Calu3 (cell line): ENCODE measurements around the gene CCDC106. TPM values are rescaled to one million over a fixed set of nuclear protein-coding genes. Genes with fewer than 3 reads are reported as not detected.

Source experiments
- BruUV-seq: library from RNA; stranded (reverse); fragments of 400-500 nt; replicated peaks from 2 replicates; lab custom pipeline; 2021; lab: Mats Ljungman, UMichigan
- CTCF ChIA-PET: fragments of 300-600 bp; sonication (Branson Sonifier 250); formaldehyde crosslinking; loops from one replicate; lab custom pipeline; 2022; ENCODE audit warnings: antibody characterized with exemption; lab: Charles Lee
- DNase-seq: peaks from one replicate; pipeline ENCODE4 v3.0.0; 2022
- H3K27ac Mint-ChIP-seq: one replicate; pipeline ENCODE4 v1.8.0; 2022; ENCODE audit warnings: mixed read lengths; ENCODE audit not compliant: unreplicated experiment
- H3K27me3 Mint-ChIP-seq: one replicate; pipeline ENCODE4 v1.8.0; 2022; ENCODE audit warnings: mixed read lengths; ENCODE audit not compliant: unreplicated experiment
- H3K36me3 Mint-ChIP-seq: one replicate; pipeline ENCODE4 v1.8.0; 2022; ENCODE audit warnings: mild to moderate bottlenecking, moderate library complexity, mixed read lengths; ENCODE audit not compliant: insufficient read depth, unreplicated experiment
- H3K4me1 Mint-ChIP-seq: one replicate; pipeline ENCODE4 v1.8.0; 2022; ENCODE audit warnings: mild to moderate bottlenecking, low read depth, mixed read lengths; ENCODE audit not compliant: unreplicated experiment
- H3K4me3 Mint-ChIP-seq: one replicate; pipeline ENCODE4 v1.8.0; 2022; ENCODE audit warnings: mild to moderate bottlenecking, low read depth, moderate library complexity, mixed read lengths; ENCODE audit not compliant: unreplicated experiment
- H3K9me3 Mint-ChIP-seq: one replicate; pipeline ENCODE4 v1.8.0; 2022; ENCODE audit warnings: low read depth, mixed read lengths; ENCODE audit not compliant: unreplicated experiment
- intact Hi-C: fragments of 100-400 bp; cut with micrococcal nuclease; formaldehyde crosslinking; loops from one replicate; pipeline ENCODE4 v1.10.0; 2022; ENCODE audit not compliant: unreplicated experiment
- total RNA-seq: library from RNA; stranded (reverse); gene quantifications from 2 replicates; pipeline ENCODE4 v1.2.3, GENCODE V29; 2022
- TF ChIP-seq, protein P1 (sequence below): fragments of 200-600 bp; IDR thresholded peaks from one replicate; pipeline ENCODE4 v1.8.0; 2022; ENCODE audit warnings: antibody characterized with exemption; ENCODE audit not compliant: unreplicated experiment

Gene CCDC106
- total RNA-seq, 1 experiment from 2014 or later: 12.7 TPM

DNA sequence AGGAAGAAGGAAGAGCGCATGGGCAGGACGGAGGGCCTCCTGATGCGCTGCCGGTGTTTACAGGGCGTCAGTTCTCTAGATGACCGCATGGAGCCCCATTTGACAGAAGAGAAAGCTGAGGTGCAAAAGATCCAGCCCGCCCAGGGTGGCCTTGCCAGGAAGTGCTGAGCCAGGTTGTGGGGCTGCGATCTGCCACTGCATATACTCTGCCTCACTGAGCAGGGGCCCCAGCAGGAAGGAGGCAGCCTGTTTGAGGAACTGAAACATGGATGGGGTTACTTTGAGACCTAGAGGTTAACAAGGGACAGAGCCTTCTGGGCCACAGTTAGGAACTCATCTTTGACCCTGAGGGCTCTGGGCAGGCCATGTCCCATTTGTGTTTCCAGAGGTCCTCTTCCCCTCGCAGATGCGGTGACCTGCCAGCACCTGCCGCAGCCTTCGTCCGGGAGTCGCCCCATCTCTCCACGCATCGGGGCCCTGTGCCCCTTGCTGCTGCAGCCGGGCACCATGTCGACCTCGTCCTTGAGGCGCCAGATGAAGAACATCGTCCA lies 30.2 kb downstream of the CCDC106 start:
- Mint-ChIP-seq H3K4me1 (peaks cover 45% of the 10 kb centered on the region), H3K4me3 (no peak overlapping the region), H3K9me3 (no peaks in the 10 kb centered on the region), H3K27ac (no peak overlapping the region), H3K27me3 (no peaks in the 10 kb centered on the region), H3K36me3 (peaks cover 75% of the 10 kb centered on the region)
- CTCF ChIA-PET: no interaction called here
- TF ChIP-seq, protein P1, sequence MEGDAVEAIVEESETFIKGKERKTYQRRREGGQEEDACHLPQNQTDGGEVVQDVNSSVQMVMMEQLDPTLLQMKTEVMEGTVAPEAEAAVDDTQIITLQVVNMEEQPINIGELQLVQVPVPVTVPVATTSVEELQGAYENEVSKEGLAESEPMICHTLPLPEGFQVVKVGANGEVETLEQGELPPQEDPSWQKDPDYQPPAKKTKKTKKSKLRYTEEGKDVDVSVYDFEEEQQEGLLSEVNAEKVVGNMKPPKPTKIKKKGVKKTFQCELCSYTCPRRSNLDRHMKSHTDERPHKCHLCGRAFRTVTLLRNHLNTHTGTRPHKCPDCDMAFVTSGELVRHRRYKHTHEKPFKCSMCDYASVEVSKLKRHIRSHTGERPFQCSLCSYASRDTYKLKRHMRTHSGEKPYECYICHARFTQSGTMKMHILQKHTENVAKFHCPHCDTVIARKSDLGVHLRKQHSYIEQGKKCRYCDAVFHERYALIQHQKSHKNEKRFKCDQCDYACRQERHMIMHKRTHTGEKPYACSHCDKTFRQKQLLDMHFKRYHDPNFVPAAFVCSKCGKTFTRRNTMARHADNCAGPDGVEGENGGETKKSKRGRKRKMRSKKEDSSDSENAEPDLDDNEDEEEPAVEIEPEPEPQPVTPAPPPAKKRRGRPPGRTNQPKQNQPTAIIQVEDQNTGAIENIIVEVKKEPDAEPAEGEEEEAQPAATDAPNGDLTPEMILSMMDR: no peak
- no TSS peak for BruUV-seq
- no peak for DNase-seq
- intact Hi-C loops: no loop called here

DNA sequence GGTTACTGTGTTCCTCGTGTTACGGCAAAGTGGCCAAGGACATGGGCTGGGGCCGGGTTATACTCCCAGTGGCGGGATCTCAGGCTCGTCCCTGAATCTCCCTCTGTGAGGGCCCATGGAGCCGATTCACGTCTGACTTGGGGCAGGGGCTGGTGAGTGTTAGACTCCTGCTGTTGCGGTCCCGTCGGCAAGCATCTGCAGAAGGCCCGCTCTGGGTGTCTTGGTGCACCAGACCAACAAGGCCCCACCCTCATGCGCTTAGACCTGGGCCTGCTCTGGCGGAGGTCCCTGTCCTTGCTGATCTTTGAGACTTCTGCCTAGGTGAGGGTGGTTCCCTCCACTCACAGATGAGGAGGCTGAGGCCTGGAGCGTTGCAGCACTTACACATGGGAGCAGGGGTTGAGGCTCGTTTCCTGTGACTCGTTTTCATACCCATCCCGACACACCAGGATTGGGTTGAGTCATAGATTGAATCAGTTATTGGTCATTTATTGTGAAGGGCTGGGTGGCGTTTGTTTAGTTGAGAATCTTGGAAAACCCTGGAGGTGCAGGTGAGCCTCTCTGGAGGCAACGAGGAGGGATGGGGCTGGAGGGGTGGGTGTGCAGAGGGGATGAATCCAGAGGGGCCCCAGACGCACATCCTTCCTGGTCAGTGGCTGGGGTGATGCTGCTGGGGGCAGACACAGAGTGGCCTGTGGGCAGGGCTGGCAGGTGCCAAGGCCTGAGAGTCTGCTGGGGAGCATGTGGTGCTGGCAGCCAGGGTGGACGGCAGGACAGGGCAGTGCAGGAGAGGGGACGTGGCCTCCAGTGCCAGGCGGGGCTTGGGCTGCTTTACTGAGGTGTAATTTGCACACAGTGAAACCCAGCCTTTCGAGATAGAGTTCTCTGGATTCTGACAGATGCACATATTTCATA lies 31.6 kb downstream of the CCDC106 start:
- H3K9me3 Mint-ChIP-seq: no peaks in the 10 kb centered on the region
- CTCF ChIA-PET: no interaction called here
- intact Hi-C loops: loop anchor here (10.0 kb wide), 1 partner anchor 125 kb away; no protein-coding TSS in a partner anchor
- no peaks in the 10 kb centered on the region for H3K27me3 Mint-ChIP-seq
- TF ChIP-seq, protein P1: no peak
- BruUV-seq: no TSS peak
- H3K4me1 Mint-ChIP-seq: peaks cover 45% of the 10 kb centered on the region
- H3K27ac Mint-ChIP-seq: peak overlapping the region; percentile 19
- no peak for DNase-seq
- no peak overlapping the region for H3K4me3 Mint-ChIP-seq
- peaks cover 67% of the 10 kb centered on the region for H3K36me3 Mint-ChIP-seq

DNA sequence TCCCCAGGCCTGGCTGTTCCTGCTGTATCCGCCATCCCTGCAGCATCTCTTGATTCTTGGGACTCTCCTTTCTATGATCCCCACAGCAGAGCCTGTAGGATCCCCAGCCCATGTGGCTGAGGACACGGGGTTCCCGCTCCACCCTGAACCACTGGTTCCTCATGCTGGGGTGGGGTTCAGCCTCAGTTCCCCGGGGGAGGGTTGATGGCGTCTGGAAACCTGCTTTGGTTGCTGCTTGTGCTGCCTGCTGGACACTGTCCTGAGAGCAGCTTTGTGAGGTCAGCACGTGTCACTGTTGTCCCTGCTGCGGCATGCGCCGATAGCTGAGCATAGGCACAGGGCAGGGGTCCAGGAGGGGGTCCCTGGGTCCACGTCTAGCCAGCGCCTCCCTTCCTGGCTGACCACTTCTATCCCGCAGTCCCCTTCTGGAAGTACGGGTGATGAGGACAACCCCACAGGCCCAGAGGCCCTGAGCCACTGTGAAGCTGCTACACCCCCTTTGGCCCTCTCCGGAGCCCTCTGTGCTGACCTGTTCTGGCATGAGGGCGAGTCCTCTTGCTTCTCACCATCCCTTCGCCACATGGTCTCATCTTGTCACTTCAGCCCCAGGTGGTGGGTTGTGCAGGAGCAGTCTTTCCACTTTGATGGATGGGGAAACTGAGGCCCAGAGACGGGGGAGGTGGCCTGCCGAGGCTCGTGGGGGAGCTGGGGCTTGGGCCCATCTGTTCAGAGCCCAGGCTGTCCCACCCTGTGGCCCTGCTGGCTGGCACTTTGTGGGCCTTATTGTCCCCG lies 32.5 kb downstream of the CCDC106 start:
- H3K27me3 Mint-ChIP-seq: no peaks in the 10 kb centered on the region
- H3K9me3 Mint-ChIP-seq: no peaks in the 10 kb centered on the region
- peaks cover 52% of the 10 kb centered on the region for H3K4me1 Mint-ChIP-seq
- peak overlapping the region; percentile 19 for H3K27ac Mint-ChIP-seq
- no peak overlapping the region for H3K4me3 Mint-ChIP-seq
- intact Hi-C loops: loop anchor here (10.0 kb wide), 1 partner anchor 124 kb away; no protein-coding TSS in a partner anchor
- H3K36me3 Mint-ChIP-seq: peaks cover 64% of the 10 kb centered on the region
- no TSS peak for BruUV-seq
- no peak for DNase-seq
- CTCF ChIA-PET: no interaction called here
- TF ChIP-seq, protein P1: no peak
